H7 (cell line): ENCODE results near the gene PDZRN3. TPM values are rescaled to one million over a fixed set of nuclear protein-coding genes. Genes with fewer than 3 reads are reported as not detected.

ENCODE experiments used
- DNase-seq: peaks from one replicate; pipeline ENCODE4 v3.0.0; 2012
- H3K27me3 ChIP-seq: 2 replicates; pipeline ENCODE4 v1.6.0; 2011; ENCODE audit warnings: mild to moderate bottlenecking, low read length; ENCODE audit not compliant: control insufficient read depth, insufficient read depth
- H3K36me3 ChIP-seq: replicated peaks from 2 replicates; pipeline ENCODE4 v1.5.1; 2011; ENCODE audit warnings: low read length; ENCODE audit not compliant: control insufficient read depth, insufficient read depth
- H3K4me3 ChIP-seq: 2 replicates; pipeline ENCODE4 v1.5.1; 2011; ENCODE audit warnings: low read depth, mild to moderate bottlenecking, control low read depth, low read length, moderate library complexity; ENCODE audit not compliant: insufficient read depth
- total RNA-seq: library from RNA; depleted of rRNA; stranded (reverse); fragments of >200 nt; shearing (Covaris generic); gene quantifications from 2 replicates; pipeline ENCODE4 v1.2.3, GENCODE V29; 2014

The PDZRN3 gene
- total RNA-seq, 1 experiment from 2014 or later = 12.0 TPM

GRCh38 chr3:73350996-73351395 lies 273.7 kb downstream of the PDZRN3 start:
- H3K4me3 ChIP-seq = no peak overlapping the region
- no peaks in the 10 kb centered on the region for H3K27me3 ChIP-seq
- H3K36me3 ChIP-seq = no peaks in the 10 kb centered on the region
- no peak for DNase-seq

- Histone ChIP-seq H3K27me3 (no peaks in the 10 kb centered on the region), H3K4me3 (no peak overlapping the region), H3K36me3 (no peaks in the 10 kb centered on the region)
- no peak for DNase-seq
These were observed 275.1 kb downstream of the PDZRN3 start for GRCh38 chr3:73349657-73350056.

- no peak for DNase-seq
- no peak overlapping the region for H3K4me3 ChIP-seq
- H3K36me3 ChIP-seq = no peaks in the 10 kb centered on the region
- H3K27me3 ChIP-seq = no peaks in the 10 kb centered on the region
These were observed 282.7 kb downstream of the PDZRN3 start for GRCh38 chr3:73342077-73342476.

GRCh38 chr3:73341272-73341935 lies 283.3 kb downstream of the PDZRN3 start:
- DNase-seq = no peak
- Histone ChIP-seq H3K27me3 (no peaks in the 10 kb centered on the region), H3K4me3 (no peak overlapping the region), H3K36me3 (no peaks in the 10 kb centered on the region)

GRCh38 chr3:73332558-73332957 lies 292.2 kb downstream of the PDZRN3 start:
- no peaks in the 10 kb centered on the region for H3K27me3 ChIP-seq
- no peak overlapping the region for H3K4me3 ChIP-seq
- no peak for DNase-seq
- no peaks in the 10 kb centered on the region for H3K36me3 ChIP-seq
